RWPE1 (cell line): ENCODE data around the gene FRMD3.

Experiments used
- CTCF ChIA-PET: fragments of 350-600 bp; sonication (Branson Sonifier 250); formaldehyde crosslinking; extraction: SDS; loops from one replicate; lab custom pipeline; 2021; lab: Yijun Ruan, JAX
- POLR2A ChIA-PET: fragments of 400-600 bp; formaldehyde crosslinking; extraction: SDS; loops from one replicate; lab custom pipeline; 2020; ENCODE audit warnings: antibody characterized with exemption; ENCODE audit not compliant: low non-redundant PET; lab: Yijun Ruan, JAX
- DNase-seq: peaks from one replicate; pipeline ENCODE4 v3.0.0; 2012; ENCODE audit warnings: low spot score
- H3K27ac ChIP-seq: fragments of 450-650 bp; 2 replicates; pipeline ENCODE4 v1.5.1; 2017
- TF ChIP-seq, protein P1 (sequence below): fragments of 450-650 bp; conservative IDR thresholded peaks from 2 replicates; pipeline ENCODE4 v1.5.1; 2017; ENCODE audit warnings: low read depth, mild to moderate bottlenecking

FRMD3 gene

DNA sequence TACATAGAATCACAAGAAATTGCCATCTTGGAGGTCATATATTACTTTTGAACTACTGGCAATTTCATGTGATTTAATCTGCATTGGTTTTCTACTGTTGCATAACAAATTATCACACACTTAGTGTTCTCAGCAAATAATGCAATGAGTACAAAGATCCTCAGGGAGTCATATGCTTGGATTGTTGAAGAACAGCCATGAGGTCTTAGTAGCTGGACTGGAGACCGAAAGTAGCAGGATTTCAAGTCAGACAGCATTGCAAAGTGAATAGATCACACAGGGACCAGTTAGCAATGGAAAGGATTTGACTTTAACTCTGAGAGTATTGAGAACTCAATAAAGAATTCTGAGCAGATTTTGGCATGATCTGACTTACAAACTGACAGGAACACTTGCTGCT is 32.2 kb upstream of the FRMD3 start:
- no peak overlapping the region for H3K27ac ChIP-seq
- CTCF ChIA-PET: no interaction called here
- DNase-seq: no peak
- TF ChIP-seq, protein P1, sequence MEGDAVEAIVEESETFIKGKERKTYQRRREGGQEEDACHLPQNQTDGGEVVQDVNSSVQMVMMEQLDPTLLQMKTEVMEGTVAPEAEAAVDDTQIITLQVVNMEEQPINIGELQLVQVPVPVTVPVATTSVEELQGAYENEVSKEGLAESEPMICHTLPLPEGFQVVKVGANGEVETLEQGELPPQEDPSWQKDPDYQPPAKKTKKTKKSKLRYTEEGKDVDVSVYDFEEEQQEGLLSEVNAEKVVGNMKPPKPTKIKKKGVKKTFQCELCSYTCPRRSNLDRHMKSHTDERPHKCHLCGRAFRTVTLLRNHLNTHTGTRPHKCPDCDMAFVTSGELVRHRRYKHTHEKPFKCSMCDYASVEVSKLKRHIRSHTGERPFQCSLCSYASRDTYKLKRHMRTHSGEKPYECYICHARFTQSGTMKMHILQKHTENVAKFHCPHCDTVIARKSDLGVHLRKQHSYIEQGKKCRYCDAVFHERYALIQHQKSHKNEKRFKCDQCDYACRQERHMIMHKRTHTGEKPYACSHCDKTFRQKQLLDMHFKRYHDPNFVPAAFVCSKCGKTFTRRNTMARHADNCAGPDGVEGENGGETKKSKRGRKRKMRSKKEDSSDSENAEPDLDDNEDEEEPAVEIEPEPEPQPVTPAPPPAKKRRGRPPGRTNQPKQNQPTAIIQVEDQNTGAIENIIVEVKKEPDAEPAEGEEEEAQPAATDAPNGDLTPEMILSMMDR: no peak
- POLR2A ChIA-PET: no interaction called here

DNA sequence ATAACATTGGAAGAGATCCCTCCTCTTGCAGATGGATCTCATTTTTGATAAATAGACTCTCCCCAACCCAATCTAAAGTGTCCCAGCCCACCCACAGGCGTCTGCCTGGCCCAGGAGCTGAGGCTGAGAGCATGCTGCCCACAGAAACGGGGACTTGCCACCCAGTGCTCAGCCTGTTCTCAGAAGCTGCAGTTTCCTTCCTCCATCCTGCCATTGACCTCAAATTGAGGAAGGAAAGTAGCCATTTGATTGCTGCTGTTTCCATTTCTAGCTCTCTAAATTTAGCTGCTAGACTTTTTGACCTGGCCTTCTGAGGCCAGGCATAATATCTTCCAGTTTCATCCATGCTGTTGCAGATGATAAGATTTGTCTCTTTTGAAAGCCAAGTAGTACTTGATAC is 31.1 kb upstream of the FRMD3 start:
- no peak overlapping the region for H3K27ac ChIP-seq
- no peak for DNase-seq
- ChIA-PET CTCF (interaction anchor here (0.6 kb wide), 1 partner anchor 16 kb away, joined by 3 read pairs; no protein-coding TSS in a partner anchor), POLR2A (no interaction called here)
- TF ChIP-seq, protein P1: no peak

GRCh38 chr9:83563360-83563759 is 25.2 kb upstream of the FRMD3 start:
- POLR2A ChIA-PET: no interaction called here
- CTCF ChIA-PET: interaction anchor here (1.3 kb wide), 1 partner anchor 19 kb away, joined by 3 read pairs; no protein-coding TSS in a partner anchor
- H3K27ac ChIP-seq: no peak overlapping the region
- DNase-seq: no peak
- TF ChIP-seq, protein P1: no peak

DNA sequence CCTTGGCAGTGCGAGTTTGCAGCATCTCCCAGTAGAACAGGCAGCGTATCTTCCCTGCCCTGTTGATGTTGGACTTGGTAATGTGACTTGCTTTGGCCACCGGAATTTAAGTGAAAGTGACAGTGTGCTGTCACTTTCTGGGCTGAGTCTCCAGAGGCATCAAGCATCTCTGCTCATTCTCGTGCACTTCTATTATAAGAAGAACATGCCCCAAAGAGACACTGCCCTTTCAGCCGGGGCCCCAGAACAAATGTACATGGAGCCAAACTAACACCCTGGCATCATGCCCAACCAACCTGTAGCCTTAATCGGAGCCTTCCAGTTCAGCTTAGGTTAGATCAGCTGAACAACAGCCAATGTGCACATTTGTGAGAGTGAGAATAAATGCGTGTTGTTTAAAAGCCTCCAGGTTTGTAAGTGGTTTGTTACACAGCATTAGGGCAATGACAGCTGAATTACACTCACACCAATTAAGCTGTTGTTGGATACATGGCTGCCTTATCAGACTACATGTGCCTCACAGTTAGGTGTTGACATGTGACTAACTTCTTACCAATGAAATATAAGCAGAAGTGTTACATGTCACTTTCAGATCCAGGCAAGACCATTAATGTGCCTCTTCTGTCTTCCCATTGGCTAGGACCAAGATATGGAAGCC is 22.1 kb upstream of the FRMD3 start:
- DNase-seq: no peak
- ChIA-PET CTCF (interaction anchor here (0.6 kb wide), 1 partner anchor 25 kb away, joined by 5 read pairs; no protein-coding TSS in a partner anchor), POLR2A (no interaction called here)
- TF ChIP-seq, protein P1: no peak
- no peak overlapping the region for H3K27ac ChIP-seq

- DNase-seq: no peak
- POLR2A ChIA-PET: no interaction called here
- CTCF ChIA-PET: interaction anchor here (0.5 kb wide), 1 partner anchor 21 kb away, joined by 3 read pairs; no protein-coding TSS in a partner anchor
- TF ChIP-seq, protein P1: no peak
- no peak overlapping the region for H3K27ac ChIP-seq
Measured at GRCh38 chr9:83557771-83558170, 19.6 kb upstream of the FRMD3 start.

GRCh38 chr9:83557317-83557716 is 19.1 kb upstream of the FRMD3 start:
- TF ChIP-seq, protein P1: no peak
- DNase-seq: no peak
- CTCF ChIA-PET: no interaction called here
- POLR2A ChIA-PET: no interaction called here
- no peak overlapping the region for H3K27ac ChIP-seq
